Upper lobe of left lung (tissue), 6 donors: ENCODE data around the gene CERS3. TPM values are rescaled to one million over a fixed set of nuclear protein-coding genes. Genes with fewer than 3 reads are reported as not detected.

Experiments used
- ATAC-seq, 2 donors: fragments of 200-7000 bp; cut with Tn5 transposase; one replicate each; pipeline ENCODE4 v1.9.1; 2022; ENCODE audit warnings: mild to moderate bottlenecking in 2 of 2, moderate library complexity in 2 of 2; ENCODE audit not compliant: low FRiP score in 2 of 2
- DNase-seq, 2 donors: peaks; one replicate each; pipeline ENCODE4 v3.0.0-alpha.2; 2019 to 2020
- H3K27ac ChIP-seq, 4 donors: fragments of 200-600 bp; sonication (generic); one replicate each; pipeline ENCODE4 v1.5.1; 2016 to 2019
- H3K27me3 ChIP-seq, 4 donors: fragments of 200-600 bp; sonication (generic); one replicate each; pipeline ENCODE4 v1.5.1; 2017 to 2019
- H3K36me3 ChIP-seq, 4 donors: fragments of 200-600 bp; sonication (generic); one replicate each; pipeline ENCODE4 v1.5.1; 2016 to 2019
- H3K4me1 ChIP-seq, 4 donors: fragments of 200-600 bp; sonication (generic); one replicate each; pipeline ENCODE4 v1.5.1; 2018 to 2019
- H3K4me3 ChIP-seq, 4 donors: fragments of 200-600 bp; sonication (generic); one replicate each; pipeline ENCODE4 v1.5.1; 2017 to 2019; ENCODE audit warnings: mild to moderate bottlenecking in 2 of 4, moderate library complexity in 1 of 4
- H3K9me3 ChIP-seq, 4 donors: fragments of 200-600 bp; sonication (generic); one replicate each; pipeline ENCODE4 v1.5.1; 2018 to 2019
- EP300 ChIP-seq, 4 donors: sonication (generic); formaldehyde crosslinking; IDR thresholded peaks; one replicate each; pipeline ENCODE4 v1.5.1; 2017; ENCODE audit warnings: antibody characterized with exemption in 4 of 4, control low read depth in 2 of 4
- POLR2A ChIP-seq, 4 donors: fragments of 450-650 bp; IDR thresholded peaks; one replicate each; pipeline ENCODE4 v1.5.1; 2016 to 2017; ENCODE audit warnings: antibody characterized with exemption in 4 of 4, mild to moderate bottlenecking in 2 of 4
- POLR2AphosphoS5 ChIP-seq, 2 donors: sonication (generic); formaldehyde crosslinking; IDR thresholded peaks; one replicate each; pipeline ENCODE4 v1.5.1; 2017; ENCODE audit warnings: antibody characterized with exemption in 2 of 2
- WGBS, 2 donors: methylation state at CpG; one replicate each; pipeline ENCODE4 v1.1.5; 2017 to 2018; 5-methylcytosine and 5-hydroxymethylcytosine counted together
- total RNA-seq, 6 donors: library from RNA; depleted of rRNA in 4 of 6; stranded (reverse); fragments of >200 nt in 4 of 6; gene quantifications; one replicate each; pipeline versions ENCODE4 v1.1.0 to v1.2.1, GENCODE V29; 2016 to 2021
- TF ChIP-seq, protein P1 (sequence below), 6 experiments: fragments of 450-650 bp in 4 of 6; fragments of 200-600 bp in 2 of 6; sonication (generic) in 2 of 6; IDR thresholded peaks; one replicate each; pipeline ENCODE4 v1.5.1; 2016 to 2019; ENCODE audit warnings: antibody characterized with exemption in 6 of 6
- donor health status: DM: no; HTN: no; CAD: no; lungs with moderate emphysema.
- donor health status: DM: no; HTN: yes; CAD: no; lungs with severe emphysema.

Gene CERS3
- total RNA-seq, 6 donors from 2014 or later: 0.33 TPM; not detected in 5

DNA sequence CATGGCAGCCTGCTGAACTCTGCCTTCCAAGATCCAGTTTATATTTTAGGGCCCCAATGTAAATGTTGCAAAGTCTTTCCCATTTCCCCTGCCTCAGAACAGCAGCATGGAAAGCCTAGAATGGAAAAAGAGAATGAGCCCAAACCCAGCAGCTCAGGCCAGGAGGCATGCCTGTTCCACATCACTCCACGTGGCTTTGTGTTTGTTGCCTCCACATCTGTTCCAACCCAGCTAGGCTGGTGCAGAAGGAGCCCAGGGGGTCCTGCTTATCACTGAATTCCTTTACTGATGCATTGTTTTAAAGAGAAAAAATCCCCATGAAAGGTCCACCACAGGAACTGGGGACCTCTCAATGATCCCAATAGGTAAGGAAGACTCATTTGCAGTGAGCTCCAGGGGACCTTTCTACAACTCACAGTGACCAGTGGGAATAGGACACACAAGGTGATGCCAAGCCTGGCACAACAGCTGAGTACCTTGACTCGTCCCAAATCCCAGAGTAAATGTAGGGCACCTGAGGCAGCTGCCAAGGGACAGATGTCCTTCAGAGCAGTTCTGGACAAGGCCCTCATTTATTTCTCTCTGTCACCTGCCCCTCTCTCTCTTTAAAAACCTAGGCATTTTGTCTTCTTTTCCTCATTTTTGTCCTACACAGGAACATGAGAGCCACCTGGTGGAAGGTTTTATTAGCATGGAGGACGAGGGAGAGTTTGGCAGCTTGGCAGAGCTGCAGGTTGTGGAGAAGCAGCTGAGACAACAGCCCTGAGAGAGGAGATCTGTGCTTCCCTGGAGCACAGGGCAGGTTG lies 145.2 kb downstream of the CERS3 start:
- ATAC-seq: peak in 1 of 2 donors; percentile 39
- no peak overlapping the region for H3K4me3 ChIP-seq
- H3K27ac ChIP-seq: no peak overlapping the region
- H3K27me3 ChIP-seq: no peaks in the 10 kb centered on the region
- no peaks in the 10 kb centered on the region for H3K4me1 ChIP-seq
- no peaks in the 10 kb centered on the region for H3K36me3 ChIP-seq
- peaks cover 8 to 21% (median 10%) of the 10 kb centered on the region in 4 donors for H3K9me3 ChIP-seq
- TF ChIP-seq POLR2AphosphoS5 (IDR thresholded peaks at IDR 0.05): no peak
- TF ChIP-seq POLR2A (IDR thresholded peaks at IDR 0.05): no peak
- TF ChIP-seq, protein P1, sequence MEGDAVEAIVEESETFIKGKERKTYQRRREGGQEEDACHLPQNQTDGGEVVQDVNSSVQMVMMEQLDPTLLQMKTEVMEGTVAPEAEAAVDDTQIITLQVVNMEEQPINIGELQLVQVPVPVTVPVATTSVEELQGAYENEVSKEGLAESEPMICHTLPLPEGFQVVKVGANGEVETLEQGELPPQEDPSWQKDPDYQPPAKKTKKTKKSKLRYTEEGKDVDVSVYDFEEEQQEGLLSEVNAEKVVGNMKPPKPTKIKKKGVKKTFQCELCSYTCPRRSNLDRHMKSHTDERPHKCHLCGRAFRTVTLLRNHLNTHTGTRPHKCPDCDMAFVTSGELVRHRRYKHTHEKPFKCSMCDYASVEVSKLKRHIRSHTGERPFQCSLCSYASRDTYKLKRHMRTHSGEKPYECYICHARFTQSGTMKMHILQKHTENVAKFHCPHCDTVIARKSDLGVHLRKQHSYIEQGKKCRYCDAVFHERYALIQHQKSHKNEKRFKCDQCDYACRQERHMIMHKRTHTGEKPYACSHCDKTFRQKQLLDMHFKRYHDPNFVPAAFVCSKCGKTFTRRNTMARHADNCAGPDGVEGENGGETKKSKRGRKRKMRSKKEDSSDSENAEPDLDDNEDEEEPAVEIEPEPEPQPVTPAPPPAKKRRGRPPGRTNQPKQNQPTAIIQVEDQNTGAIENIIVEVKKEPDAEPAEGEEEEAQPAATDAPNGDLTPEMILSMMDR (IDR thresholded peaks at IDR 0.05): peak; percentile 7 to 60 (median 30)
- TF ChIP-seq EP300 (IDR thresholded peaks at IDR 0.05): no peak
- no peak for DNase-seq
- 20 to 26% methylated on average over 3 of the region's 3 CpGs for WGBS, 2 donors

GRCh38 chr15:100373942-100374341 lies 154.8 kb downstream of the CERS3 start:
- no peak for DNase-seq
- peaks cover 3 to 7% (median 4%) of the 10 kb centered on the region in 4 donors for H3K9me3 ChIP-seq
- 20 to 28% methylated on average over 8 of the region's 8 CpGs for WGBS, 2 donors
- peaks cover 0 to 9% (median 2%) of the 10 kb centered on the region in 4 donors for H3K4me1 ChIP-seq
- peak in 1 of 2 donors; percentile 17 for ATAC-seq
- H3K36me3 ChIP-seq: no peaks in the 10 kb centered on the region
- no peak overlapping the region for H3K27ac ChIP-seq
- H3K4me3 ChIP-seq: peak overlapping the region in 3 of 4 donors; percentile 33 to 45 (median 44)
- peaks cover 0 to 10% (median 3%) of the 10 kb centered on the region in 4 donors for H3K27me3 ChIP-seq
- TF ChIP-seq, protein P1 (IDR thresholded peaks at IDR 0.05): no peak
- no peak for TF ChIP-seq POLR2AphosphoS5 (IDR thresholded peaks at IDR 0.05)
- no peak for TF ChIP-seq EP300 (IDR thresholded peaks at IDR 0.05)
- no peak for TF ChIP-seq POLR2A (IDR thresholded peaks at IDR 0.05)

DNA sequence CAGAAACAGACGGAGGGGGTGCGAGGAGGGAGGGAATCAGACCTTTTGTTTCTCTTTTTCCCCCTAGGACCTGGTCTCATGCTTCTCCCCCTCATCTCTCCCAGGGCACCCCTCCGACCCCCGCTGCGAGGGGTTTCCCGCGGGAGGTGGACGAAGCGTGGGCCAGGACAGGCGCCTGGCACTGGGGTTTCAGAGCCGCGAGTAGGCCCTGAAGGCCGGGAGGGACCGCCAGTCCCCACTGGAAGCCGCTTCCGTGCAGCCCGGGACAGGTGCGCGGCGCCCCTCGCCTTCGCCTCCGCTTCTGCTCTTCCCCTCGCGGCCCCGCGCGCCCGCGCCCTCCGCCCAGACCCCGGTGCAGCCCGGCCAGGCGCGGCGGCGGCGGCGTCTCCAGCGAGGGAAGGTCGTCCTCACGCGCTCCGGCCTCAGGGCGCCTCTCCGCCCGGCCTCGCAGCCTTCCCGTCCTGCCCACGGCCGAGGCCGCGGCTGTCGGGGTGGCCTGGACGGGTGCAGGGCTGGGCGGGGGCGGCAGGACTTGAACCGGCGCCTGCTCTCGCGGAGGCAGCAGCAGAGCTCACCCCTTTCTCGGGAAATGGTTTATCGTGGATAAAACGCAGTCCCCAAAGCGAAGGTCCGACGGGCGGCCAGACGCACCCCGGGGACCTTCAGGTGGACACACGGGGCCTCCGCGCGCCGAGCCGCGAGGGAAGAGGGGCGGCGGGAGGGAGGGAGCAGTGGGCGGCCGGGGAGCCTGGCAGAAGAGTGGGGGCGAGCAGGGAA lies 155.4 kb downstream of the CERS3 start:
- WGBS, 2 donors: 0 to 5% methylated on average over 5 to 25 of the region's 82 CpGs
- peak overlapping the region in 1 of 4 donors; percentile 52 for H3K27ac ChIP-seq
- DNase-seq: peak in 1 of 2 donors; percentile 81

DNA sequence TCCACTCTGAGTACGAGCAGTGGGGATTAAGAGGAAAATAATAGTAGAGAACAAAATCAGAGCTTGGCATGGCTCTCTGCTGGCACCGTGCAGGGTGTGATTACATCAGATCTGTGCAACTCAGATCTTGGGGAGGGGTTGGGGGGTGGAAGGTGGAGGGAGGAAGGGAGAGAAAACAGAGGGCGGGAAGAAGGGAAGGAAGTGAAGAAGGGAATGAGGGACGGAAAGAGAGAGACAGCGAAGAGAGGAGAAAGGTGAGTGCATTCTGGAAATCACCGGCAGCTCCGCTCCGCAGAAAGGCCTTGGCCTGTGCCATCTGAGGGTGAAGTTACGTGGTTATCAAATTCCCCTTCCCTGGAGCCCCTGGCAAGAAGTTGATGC lies 156.0 kb downstream of the CERS3 start:
- Histone ChIP-seq H3K27ac (peak overlapping the region in 1 of 4 donors; percentile 52), H3K27me3 (peaks cover 0 to 10% (median 3%) of the 10 kb centered on the region in 4 donors), H3K4me1 (peaks cover 0 to 9% (median 2%) of the 10 kb centered on the region in 4 donors), H3K9me3 (peaks cover 3 to 7% (median 4%) of the 10 kb centered on the region in 4 donors), H3K4me3 (peak overlapping the region in 3 of 4 donors; percentile 33 to 45 (median 44)), H3K36me3 (no peaks in the 10 kb centered on the region)
- WGBS, 2 donors: 16 to 17% methylated on average over 9 of the region's 9 CpGs
- ATAC-seq (peak in 1 of 2 donors; percentile 59), DNase-seq (no peak)
- TF ChIP-seq, protein P1 (IDR thresholded peaks at IDR 0.05): no peak
- TF ChIP-seq POLR2AphosphoS5 (IDR thresholded peaks at IDR 0.05) (no peak), POLR2A (IDR thresholded peaks at IDR 0.05) (no peak), EP300 (IDR thresholded peaks at IDR 0.05) (no peak)

More for the DNA sequence above, 155.4 kb downstream of the CERS3 start:
- peaks cover 0 to 10% (median 3%) of the 10 kb centered on the region in 4 donors for H3K27me3 ChIP-seq
- peak overlapping the region; percentile 10 to 45 (median 38) for H3K4me3 ChIP-seq
- peaks cover 0 to 9% (median 2%) of the 10 kb centered on the region in 4 donors for H3K4me1 ChIP-seq
- H3K9me3 ChIP-seq: peaks cover 3 to 7% (median 4%) of the 10 kb centered on the region in 4 donors
- TF ChIP-seq EP300 (IDR thresholded peaks at IDR 0.05) (no peak), POLR2A (IDR thresholded peaks at IDR 0.05) (no peak), POLR2AphosphoS5 (IDR thresholded peaks at IDR 0.05) (no peak)
- TF ChIP-seq, protein P1 (IDR thresholded peaks at IDR 0.05): no peak
- peak in 1 of 2 donors; percentile 48 for ATAC-seq
- no peaks in the 10 kb centered on the region for H3K36me3 ChIP-seq
